ENCODE results near the gene MCM5.
"Not testable (repeated sequence)": the region's sequence is repeated elsewhere in the genome, so short reads cannot be mapped to it uniquely, and the experiment has no call there.

MCM5 gene

DNA sequence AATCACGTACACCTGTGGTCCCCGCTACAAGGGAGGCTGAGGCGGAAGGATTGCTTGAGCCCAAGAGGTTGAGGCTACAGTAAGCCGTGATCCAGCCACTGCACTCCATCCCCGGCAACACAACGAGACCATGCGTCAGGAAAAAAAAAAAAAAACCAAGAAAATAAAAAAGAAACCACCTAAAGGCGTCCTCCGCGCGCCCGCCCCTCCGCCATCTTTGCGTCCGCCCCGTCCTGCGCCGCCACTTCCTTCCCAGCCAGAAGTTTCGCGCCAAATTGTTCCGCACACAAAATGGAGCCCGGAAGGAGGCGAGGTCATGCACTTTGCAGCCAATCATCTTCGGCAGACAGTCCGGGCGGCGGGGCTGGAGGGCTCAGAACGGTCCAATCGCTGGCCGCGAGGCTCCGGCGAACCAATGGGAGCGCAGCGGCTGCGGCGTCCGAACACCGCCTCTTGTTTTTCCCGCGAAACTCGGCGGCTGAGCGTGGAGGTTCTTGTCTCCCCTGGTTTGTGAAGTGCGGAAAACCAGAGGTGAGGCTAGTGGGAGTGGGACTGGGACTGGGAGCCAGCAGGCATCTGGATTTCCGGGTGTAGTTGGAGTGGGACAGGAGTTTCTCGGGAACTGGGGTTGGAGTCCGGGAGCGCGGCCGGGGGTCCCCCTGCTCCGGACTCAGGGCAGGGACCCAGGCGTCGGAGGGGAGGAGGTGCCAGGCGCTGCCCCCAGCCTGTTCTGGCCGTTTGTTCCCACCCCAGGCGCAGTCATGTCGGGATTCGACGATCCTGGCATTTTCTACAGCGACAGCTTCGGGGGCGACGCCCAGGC, at the start of gene MCM5:
Gene MCM5 (plus strand): TSS at position 463 of the 823 bp plus-strand sequence. CDS start 299 bp downstream, at position 762.
- peak; percentile 84 for DNase-seq

DNA sequence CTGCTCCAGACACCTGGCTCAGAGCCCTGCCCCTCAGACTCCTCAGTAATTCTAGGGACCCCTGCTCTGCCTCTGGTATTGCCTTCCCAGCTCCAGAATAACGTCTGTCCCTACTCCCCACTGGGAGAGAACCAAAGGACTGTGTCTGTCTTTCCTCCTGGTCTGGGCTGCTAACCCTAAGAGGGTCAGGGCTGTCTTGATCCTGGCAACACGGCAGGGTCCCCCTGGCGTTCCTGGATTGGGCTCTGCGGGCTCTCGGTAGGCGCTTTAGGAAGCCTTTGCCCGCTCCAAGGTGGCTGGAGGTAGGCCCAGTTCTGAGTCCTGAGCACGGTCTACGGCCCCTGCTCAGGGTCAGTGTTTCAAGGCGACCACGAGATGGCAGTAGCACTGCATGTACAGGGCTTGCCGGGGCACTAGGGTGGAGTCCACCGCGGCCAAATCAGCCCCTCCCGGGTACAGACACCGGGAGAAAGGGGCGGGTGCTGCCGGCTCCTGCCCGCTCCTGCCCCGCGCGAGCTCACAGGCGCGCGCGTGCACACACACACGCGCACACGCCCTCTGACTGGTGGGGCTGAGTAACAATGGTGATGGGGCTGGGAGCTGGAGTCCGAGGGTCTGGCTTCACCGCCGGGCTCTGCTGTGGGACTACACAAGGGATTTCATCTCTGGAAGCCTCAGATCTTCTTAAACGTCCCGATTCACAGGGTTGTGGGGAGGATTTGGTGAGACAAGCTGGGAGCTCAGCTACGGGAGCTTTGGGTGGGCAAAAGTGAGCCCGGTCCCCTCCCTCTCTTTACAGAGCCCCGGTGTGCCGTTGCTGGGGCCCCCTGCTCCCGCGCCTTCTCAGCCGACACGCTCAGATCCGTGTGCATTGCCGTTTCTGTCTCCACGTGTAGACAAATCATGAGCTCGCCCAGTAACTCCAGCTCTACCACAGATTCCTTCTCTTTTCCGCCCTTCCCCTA, 49.1 kb upstream of the MCM5 start:
- peak; percentile 66 for DNase-seq

DNA sequence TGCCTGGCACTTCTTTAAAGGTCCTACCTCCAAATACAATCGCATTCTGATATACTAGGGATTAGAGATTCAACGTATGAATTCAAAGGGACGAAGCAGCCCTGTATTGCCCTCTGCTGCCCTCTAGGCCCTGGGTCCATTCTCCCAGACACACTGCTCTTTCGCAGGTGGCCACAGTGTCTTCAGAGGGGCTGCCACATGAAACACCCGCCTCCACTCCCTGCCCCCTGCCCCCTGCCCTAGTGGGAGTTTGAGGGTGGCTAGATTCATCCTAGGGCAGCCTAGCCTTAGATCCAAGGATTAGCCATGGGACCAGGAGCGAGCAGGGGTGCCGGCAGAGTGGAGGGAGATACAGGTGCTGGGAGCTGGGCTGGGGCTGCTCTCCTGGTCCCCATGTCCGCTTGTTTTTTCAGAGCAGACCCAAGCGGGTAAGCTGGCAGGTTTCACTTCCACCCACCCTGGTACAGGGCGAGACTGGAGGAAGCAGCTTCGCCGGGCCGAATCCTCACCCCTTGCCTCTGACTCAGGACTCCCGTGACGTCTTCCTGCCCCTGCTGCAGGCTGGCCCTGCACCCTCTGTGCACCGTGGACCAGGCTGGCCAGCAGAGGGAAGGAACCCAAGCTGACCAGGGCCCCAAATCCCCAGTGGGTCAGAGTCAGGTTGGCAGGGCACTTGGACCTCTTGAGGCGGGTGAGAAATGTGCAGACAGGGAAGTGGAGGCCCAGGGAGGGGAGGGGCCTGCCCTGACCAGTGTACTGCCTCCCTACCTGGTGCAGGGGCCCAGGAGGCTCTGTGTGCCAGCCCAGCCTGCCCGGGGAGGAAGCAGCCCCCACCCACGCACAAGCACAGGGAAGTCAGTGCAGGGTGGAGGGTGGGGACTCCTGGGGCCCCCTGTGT, 47.5 kb upstream of the MCM5 start:
- DNase-seq, result no peak

DNA sequence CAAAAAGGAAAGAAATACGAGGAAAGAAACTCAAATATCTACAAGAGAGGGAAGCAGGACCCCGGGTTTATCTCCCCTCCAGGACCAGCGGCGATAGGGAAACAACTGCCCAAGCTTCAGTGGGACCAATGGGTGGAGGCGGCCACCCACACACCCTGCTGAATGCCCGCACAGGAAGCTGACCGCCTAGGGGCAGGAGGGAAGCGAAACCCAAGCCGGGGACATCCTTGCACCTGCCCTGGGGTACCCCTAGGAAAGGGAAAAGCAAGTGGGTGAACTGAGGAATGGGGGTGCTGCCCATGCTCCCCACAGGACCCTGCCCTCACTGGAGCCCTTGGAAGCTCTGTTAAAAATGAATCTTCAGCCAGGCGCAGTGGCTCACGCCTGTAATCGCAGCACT, 46.6 kb upstream of the MCM5 start:
- DNase-seq, result no peak

DNA sequence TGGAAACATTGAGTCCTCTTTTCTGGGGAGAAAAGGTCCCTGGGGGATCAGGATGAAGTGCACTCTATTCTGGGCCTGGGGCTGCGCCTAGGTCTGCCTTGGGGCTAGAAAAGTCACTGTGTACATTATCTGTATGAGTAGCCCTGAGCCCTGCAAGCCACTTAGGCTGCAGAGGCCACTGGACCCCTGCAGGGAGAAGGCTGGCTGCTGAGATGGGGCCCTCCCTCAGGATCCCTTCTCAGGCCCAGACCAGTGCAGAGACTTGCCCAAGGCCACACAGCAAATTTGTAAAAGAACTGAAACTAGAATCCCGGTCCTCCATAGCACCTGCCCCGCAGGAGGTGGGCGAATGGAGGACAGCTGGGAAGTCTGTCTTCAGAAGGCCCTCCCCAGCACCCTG, 45.9 kb upstream of the MCM5 start:
- DNase-seq, result no peak

DNA sequence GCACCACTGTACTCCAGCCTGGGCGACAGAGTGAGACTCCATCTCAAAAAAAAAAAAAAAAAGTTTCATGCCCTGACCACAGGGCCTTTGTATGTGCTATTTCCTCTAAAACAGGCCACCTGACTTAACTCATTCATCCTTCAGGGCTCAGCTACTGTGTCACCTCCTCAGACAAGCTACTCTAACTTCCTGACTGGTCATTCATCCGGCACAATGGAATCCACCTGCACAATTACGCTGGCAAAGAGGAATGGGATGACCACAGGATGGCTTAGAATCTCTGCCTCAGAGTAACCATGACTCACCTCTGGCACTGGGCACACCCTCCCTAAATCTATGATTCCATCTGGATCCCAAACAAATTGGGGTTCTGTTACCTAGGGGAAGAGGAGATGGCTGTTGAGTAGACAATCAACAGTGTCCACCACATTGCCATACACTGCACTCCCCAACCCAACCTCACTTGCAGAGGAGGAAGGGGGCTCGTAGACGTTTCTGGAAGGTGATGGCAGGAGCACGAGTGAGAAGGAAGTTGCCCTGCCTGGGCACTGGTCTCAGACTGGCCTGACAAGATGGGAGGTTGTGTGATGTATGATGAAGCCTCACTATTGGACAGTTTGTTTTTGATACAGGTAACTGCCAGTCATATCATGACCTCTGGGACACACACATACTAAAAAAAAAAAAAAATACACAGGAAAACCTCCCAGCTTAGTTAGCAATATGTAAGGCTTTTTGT, 41.9 kb upstream of the MCM5 start:
- DNase-seq, result no peak

DNA sequence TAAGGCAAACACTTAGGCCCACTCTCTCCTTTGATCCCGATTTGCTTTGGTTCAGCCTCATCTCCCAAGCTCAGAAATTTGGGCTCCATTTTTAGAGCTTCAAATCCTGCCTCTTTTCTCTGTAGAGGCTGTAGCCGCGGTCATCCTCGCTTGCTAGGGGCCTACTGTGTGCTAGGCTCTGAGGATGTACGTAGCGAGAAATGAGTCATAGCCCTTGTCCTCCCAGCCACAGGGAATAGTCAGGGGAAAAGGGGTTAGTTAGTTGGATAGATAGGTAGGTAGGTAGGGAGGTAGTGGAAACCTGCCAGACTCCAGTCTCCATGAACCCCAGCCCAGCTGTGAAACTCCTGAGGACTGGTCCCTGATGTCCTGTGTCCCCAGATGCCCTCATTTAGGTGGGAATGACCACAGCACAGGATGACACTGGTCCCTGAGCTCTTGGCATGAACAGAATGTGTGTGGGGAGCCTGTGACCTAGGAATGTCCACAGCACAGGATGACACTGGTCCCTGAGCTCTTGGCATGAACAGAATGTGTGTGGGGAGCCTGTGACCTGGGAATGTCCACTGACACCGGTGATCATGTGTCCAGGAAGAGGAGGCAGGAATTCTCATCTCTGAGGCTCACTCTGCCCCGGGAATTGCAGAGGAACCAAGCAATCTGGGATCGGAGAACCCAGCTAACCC, 40.4 kb upstream of the MCM5 start:
- no peak for DNase-seq

DNA sequence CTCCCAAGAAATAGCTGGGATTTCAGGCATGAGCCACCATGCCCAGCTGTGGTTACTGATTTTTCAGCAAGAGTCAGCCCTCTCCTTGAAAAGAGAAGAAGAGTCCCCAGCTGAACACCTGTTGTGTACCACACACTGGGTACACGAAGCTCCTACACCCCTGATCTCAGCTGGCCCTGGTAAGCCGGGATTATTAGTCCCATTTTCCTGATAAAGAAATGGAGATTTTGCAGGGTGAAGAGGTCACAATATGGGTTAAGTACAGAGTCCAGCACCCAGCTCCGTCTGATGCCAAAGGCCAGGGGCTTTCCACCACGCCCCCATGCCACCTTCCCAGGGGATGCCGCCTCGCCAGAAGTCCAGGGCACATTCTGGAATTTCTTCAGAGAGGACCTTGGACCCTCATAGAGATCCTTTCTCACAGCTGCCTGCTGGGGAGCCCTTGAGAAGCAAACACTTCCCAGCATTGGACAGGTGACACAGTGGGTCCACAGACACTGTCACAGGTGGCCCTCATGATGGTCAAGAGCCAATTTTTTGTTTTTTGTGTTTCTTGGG, 38.9 kb upstream of the MCM5 start:
- no peak for DNase-seq

DNA sequence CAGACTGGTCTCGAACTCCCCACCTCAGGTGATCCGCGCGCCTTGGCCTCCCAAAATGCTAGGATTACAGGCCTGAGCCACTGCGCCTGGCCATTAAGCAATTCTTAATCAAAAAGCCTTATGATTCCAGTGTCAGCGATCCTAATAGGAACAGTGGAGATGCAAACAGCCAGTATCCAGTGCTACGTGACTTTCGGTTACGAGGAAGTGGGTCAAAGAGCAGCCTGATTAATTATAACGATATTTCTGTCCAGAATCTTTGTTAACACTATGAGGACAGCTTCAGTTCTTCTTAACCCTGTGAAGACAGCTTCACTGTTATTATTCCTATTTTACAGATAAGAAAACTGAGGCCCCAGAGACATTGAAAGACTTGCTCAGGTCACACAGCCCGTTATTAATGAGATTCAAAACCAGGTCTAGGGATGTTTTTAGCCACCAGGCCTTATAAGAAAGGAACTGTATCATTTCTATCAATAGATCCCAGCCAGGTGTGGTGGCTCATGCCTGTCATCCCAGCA, 36.3 kb upstream of the MCM5 start:
- DNase-seq, result no peak

DNA sequence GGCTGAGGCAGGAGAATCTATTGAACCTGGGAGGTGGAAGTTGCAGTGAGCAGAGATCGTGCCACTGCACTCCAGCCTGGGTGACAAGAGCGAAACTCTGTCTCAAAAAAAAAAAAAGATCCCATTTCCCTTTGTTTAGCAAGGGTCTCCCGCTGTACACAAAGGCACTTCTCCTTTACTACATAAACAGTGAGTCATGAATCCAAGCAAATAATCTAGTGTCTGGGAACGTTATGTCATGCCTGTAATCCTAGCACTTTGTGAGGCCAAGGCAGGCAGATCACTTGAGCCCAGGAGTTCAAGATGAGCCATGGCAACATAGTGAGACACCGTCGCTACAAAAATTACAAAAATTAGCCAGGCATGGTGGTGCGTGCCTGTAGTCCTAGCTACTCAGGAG, 35.7 kb upstream of the MCM5 start:
- not testable (repeated sequence) for DNase-seq

DNA sequence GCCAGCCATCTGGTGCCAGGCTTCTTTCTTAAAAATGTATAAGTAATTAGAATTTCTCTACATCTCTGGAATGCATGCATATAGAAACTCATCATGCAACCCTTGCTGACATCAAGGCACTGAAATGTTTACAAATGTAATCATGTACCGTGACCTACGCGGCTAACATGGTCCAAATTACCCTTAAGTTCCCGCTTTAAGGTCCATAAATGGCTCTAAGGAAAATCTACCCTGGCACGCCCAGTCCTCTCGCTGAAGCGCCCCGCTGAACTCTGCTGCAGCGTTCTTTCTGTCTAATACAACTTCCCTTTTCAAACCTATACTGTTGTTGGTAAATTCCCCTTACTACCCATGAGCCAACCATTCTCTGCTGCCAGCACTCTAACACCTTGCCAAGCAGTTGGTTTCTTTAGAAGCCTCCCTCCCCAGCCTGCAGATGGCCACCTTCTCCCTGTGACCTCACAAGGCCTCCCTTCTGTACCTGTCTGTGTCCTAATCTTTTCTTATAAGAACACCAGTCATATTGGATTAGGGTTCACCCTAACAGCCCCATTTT, 32.5 kb upstream of the MCM5 start:
- DNase-seq, result no peak

DNA sequence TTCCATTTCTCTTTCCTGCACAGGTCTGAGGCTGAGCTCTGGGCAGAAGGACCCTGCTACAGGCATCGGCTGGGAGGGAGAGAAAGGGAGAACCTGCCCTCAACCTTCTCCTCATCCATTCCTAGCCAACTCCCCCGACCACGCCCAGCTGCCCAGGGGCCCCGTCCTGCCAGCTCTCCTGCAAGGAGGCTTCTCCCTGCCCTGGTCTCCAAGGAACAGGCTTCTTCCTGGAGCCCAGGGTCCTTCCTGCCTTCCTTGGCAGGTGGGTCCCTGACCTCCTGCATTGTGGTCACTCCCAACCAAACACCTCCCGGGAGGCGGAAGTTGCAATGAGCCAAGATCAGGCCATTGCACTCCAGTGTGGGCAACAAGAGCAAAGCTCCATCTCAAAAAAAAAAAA, 31.6 kb upstream of the MCM5 start:
- DNase-seq, result no peak

DNA sequence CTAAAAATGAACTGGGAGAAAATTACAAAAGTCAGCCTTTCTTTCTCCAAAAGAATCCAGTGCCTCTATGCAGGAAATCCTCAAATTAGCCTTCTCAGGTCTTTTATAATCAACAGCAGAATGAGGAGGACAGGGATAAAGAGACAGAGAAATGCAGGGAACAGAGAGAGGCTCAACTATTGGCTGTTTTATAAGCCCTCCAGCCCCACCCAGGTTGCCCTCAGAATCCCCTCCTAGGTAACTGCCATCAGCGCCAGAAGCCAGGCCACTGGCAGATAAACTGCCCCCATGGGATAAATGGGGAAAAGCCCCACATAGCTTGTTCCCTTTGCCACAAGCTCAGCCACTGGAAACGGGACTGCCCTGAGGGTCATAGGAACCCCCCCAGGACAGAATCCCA, 29.9 kb upstream of the MCM5 start:
- no peak for DNase-seq

DNA sequence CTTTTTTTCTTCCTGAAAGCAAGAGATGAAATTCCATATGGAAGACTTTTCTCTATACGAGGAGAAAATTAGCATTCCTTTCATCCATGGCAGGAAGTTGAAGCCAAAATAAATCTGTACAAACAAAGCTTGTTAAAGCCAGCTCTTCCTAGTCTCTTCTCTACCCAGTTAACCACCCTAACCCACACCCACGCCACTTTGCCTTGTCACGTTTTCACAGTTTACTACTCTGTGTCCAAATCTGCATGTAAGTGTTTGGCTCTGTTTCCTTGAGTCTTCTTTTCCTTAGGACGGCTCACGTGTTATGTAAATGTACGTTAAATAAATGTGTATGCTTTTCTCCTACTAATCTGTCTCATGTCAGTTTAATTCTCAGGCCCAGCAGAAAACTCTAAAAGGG, 26.2 kb upstream of the MCM5 start:
- DNase-seq, result no peak

DNA sequence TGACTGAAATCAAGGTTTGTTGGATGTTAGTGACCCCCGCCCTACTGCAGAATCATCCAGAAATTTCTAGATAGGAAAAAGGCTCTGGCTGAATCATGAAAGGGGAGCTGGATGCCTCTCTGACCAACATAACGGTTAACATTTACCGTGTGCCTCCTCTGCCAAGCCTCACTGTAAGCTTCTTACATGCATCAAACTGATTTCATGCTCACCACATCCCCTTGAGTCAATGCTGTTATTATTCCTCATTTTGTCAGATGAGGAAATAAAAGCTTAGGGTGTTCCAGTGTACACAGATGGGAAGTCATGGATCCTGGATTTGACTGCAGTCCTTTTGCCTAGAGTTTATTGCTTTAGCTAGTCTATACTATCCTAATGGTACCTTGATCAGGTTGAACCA, 24.9 kb upstream of the MCM5 start:
- no peak for DNase-seq

DNA sequence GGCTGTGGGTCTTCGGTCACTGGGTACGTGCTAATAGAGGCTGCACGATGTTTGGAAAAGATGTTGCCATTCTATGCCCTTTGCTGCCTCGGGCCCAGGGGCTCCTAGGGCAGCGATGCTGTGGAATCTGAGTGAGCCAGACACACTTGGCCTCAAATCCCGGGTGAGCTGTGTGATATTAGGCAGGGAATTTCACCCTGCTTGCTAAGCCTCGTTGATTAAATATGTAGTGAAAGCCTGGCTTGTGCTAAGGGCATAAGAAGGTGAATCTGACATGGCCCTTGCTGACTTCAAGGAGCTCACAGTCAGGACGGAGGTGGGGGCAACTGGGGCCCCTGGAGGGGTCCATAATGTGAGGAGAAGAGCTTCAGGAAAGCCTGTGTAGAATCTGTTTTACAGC, 24.4 kb upstream of the MCM5 start:
- no peak for DNase-seq

DNA sequence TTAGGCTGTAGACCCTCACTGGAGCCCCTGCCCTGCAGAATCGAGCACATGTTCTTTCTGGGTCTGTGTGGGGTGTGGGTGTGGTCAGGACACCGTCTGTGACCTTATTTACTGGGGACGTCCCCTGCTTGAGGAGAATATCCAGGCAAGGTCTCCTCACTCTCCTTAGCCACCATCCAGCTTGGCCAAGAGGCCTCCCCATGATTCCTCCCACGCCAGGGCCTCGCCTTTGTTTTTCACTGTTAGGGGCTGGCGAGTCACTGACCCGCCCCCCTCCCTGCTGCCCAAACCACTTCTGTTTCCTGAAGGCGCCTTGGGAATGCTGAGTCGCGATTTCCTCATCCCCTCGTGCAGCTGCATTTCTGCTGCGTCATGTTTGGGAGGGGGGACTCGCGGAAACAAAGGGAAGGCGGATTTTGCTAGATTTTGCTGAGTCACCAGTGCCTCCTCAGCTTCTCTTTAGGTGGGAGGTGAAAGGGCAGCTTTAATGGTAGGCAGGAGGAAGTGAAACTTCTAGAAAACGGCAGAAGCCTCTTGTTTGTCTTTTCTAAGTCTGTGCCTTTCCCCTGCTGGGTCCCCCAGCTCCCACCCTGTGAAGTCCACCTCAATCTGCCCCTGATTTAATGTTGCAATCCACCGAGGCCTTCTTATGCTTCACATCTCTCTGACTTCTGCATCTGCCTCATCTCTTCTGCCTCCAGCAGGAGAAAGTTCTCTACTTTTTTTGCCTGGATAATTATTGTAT, 23.0 kb upstream of the MCM5 start:
- peak; percentile 91 for DNase-seq

DNA sequence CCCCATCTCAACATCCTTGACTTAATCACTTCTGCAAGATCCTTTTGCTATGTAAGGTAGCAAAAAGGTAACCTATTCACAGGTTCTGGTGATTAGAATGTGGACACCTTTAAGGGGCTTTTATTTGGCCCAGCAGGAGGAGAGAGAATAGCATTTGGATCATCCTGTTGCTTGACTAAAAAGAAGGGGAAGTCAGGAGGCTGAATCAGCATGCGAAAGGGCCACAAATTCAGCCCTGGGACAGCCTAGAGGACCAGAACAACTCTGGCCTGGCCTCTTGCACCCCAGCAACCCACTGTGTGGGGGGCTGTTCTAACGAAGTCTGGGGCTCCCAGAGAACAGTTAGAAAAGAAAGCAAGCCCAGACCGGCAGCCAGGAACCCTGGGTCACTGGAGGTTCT, 22.2 kb upstream of the MCM5 start:
- DNase-seq, result no peak

DNA sequence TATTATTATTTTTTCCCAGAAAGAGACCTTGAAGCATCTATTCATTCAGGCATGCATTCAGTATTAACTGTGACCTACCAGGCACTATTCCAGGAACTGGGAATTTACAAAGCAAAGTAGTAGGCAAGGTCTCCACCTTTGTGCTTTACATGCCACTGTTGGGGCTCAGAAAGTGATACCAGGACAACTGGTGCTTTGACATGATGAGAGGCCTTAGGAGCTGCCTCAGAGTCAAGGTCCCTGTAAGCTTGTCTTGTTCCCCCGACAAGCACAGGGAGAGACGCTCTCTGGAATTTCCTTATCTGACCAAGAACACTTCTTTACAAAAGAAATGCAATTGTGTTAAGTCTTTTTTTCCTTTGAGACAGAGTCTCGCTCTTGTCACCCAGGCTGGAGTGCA, 21.3 kb upstream of the MCM5 start:
- DNase-seq, result no peak
